Measurements from ENCODE around the gene ATAD3C. TPM values are rescaled to one million over a fixed set of nuclear protein-coding genes. Genes with fewer than 3 reads are reported as not detected.

The ATAD3C gene
- total RNA-seq, 1 donor from 2014 or later: 1.6 TPM

- TF ChIP-seq CTCF (IDR thresholded peaks at IDR 0.05; ENCODE audit: unreplicated experiment): no peak
- Mint-ChIP-seq H3K4me1 (ENCODE audit: low read depth) (peaks cover 22% of the 10 kb centered on the region), H3K9me3 (ENCODE audit: low read depth) (no peaks in the 10 kb centered on the region)
These were observed 14.7 kb upstream of the ATAD3C start for GRCh38 chr1:1434824-1435105.

GRCh38 chr1:1435106-1435903 lies 14.2 kb upstream of the ATAD3C start, which contains the start of gene VWA1:
VWA1 (plus strand) TSS chr1:1435690; CDS start chr1:1435749, 59 bp downstream.
- no peaks in the 10 kb centered on the region for H3K36me3 Mint-ChIP-seq (ENCODE audit: insufficient read depth)

More at GRCh38 chr1:1434824-1435105, 14.7 kb upstream of the ATAD3C start:
- DNase-seq (ENCODE audit: low spot score, unreplicated experiment): no peak
- Mint-ChIP-seq H3K27ac (peak overlapping the region; percentile 52), H3K27me3 (no peaks in the 10 kb centered on the region), H3K4me3 (ENCODE audit: low read depth) (peak overlapping the region; percentile 65), H3K36me3 (ENCODE audit: insufficient read depth) (no peaks in the 10 kb centered on the region)

GRCh38 chr1:1435911-1436629 lies 13.4 kb upstream of the ATAD3C start:
- no peaks in the 10 kb centered on the region for H3K9me3 Mint-ChIP-seq (ENCODE audit: low read depth)
- TF ChIP-seq CTCF (IDR thresholded peaks at IDR 0.05; ENCODE audit: unreplicated experiment): no peak
- H3K36me3 Mint-ChIP-seq (ENCODE audit: insufficient read depth): peaks cover 1% of the 10 kb centered on the region
- DNase-seq (ENCODE audit: low spot score, unreplicated experiment): no peak
- no peaks in the 10 kb centered on the region for H3K27me3 Mint-ChIP-seq
- peak overlapping the region; percentile 73 for H3K4me3 Mint-ChIP-seq (ENCODE audit: low read depth)
- peaks cover 23% of the 10 kb centered on the region for H3K4me1 Mint-ChIP-seq (ENCODE audit: low read depth)
- no peak overlapping the region for H3K27ac Mint-ChIP-seq

More at GRCh38 chr1:1435106-1435903, 14.2 kb upstream of the ATAD3C start, which contains the start of gene VWA1:
- Mint-ChIP-seq H3K4me3 (ENCODE audit: low read depth) (peak within 1 kb of the TSS; percentile 73), H3K9me3 (ENCODE audit: low read depth) (no peaks in the 10 kb centered on the region), H3K27me3 (no peaks in the 10 kb centered on the region), H3K4me1 (ENCODE audit: low read depth) (peaks cover 19% of the 10 kb centered on the region), H3K27ac (peak within 1 kb of the TSS; percentile 52)
- TF ChIP-seq CTCF (IDR thresholded peaks at IDR 0.05; ENCODE audit: unreplicated experiment): no peak
- DNase-seq (ENCODE audit: low spot score, unreplicated experiment): no peak

- no peak for TF ChIP-seq CTCF (IDR thresholded peaks at IDR 0.05; ENCODE audit: unreplicated experiment)
- Mint-ChIP-seq H3K27ac (no peak overlapping the region), H3K4me1 (ENCODE audit: low read depth) (peaks cover 21% of the 10 kb centered on the region), H3K27me3 (no peaks in the 10 kb centered on the region), H3K4me3 (ENCODE audit: low read depth) (peak overlapping the region; percentile 73), H3K36me3 (ENCODE audit: insufficient read depth) (peaks cover 1% of the 10 kb centered on the region), H3K9me3 (ENCODE audit: low read depth) (no peaks in the 10 kb centered on the region)
- no peak for DNase-seq (ENCODE audit: low spot score, unreplicated experiment)
These were observed 12.9 kb upstream of the ATAD3C start for GRCh38 chr1:1436630-1437032.

GRCh38 chr1:1437033-1437903 lies 12.2 kb upstream of the ATAD3C start:
- no peaks in the 10 kb centered on the region for H3K27me3 Mint-ChIP-seq
- H3K4me3 Mint-ChIP-seq (ENCODE audit: low read depth): no peak overlapping the region
- no peak overlapping the region for H3K27ac Mint-ChIP-seq
- H3K4me1 Mint-ChIP-seq (ENCODE audit: low read depth): peaks cover 20% of the 10 kb centered on the region
- H3K36me3 Mint-ChIP-seq (ENCODE audit: insufficient read depth): peaks cover 1% of the 10 kb centered on the region
- TF ChIP-seq CTCF (IDR thresholded peaks at IDR 0.05; ENCODE audit: unreplicated experiment): no peak
- no peak for DNase-seq (ENCODE audit: low spot score, unreplicated experiment)
- H3K9me3 Mint-ChIP-seq (ENCODE audit: low read depth): no peaks in the 10 kb centered on the region

Measured in progenitor cell of endocrine pancreas (in vitro differentiated cells).